Testis (tissue), 3 donors: ENCODE measurements around the gene FAM222B. TPM values are rescaled to one million over a fixed set of nuclear protein-coding genes. Genes with fewer than 3 reads are reported as not detected.
"Not testable (repeated sequence)": the region's sequence is repeated elsewhere in the genome, so short reads cannot be mapped to it uniquely, and the experiment has no call there.

Source experiments
- DNase-seq: peaks from one replicate; pipeline ENCODE4 v3.0.0-alpha.2; 2019
- H3K27ac ChIP-seq, 2 donors: fragments of 200-600 bp; sonication (generic); one replicate each; pipeline ENCODE4 v1.5.1; 2019
- H3K27me3 ChIP-seq: fragments of 200-600 bp; sonication (generic); one replicate; pipeline ENCODE4 v1.5.1; 2019
- H3K36me3 ChIP-seq: fragments of 200-600 bp; sonication (generic); one replicate; pipeline ENCODE4 v1.5.1; 2017; ENCODE audit warnings: low read depth; ENCODE audit errors: missing control alignments
- H3K4me1 ChIP-seq: fragments of 200-600 bp; sonication (generic); one replicate; pipeline ENCODE4 v1.5.1; 2019
- H3K4me3 ChIP-seq, 2 donors: fragments of 200-600 bp; sonication (generic); one replicate each; pipeline ENCODE4 v1.5.1; 2017 to 2019
- H3K9me3 ChIP-seq: fragments of 200-600 bp; sonication (generic); one replicate; pipeline ENCODE4 v1.5.1; 2017
- CTCF ChIP-seq, 3 experiments: fragments of 450-650 bp in 2 of 3; fragments of 200-600 bp in 1 of 3; sonication (generic) in 1 of 3; IDR thresholded peaks; one replicate each; pipeline ENCODE4 v1.5.1; 2016 to 2019; ENCODE audit warnings: antibody characterized with exemption in 3 of 3, mild to moderate bottlenecking in 2 of 3, moderate library complexity in 1 of 3
- POLR2A ChIP-seq: fragments of 450-650 bp; IDR thresholded peaks from one replicate; pipeline ENCODE4 v1.6.1; 2017; ENCODE audit warnings: antibody characterized with exemption, mild to moderate bottlenecking, moderate library complexity
- WGBS, 2 donors: methylation state at CpG; one replicate each; pipeline ENCODE4 v1.1.5; 2018; 5-methylcytosine and 5-hydroxymethylcytosine counted together
- intact Hi-C: fragments of 100-400 bp; cut with DNase I; formaldehyde crosslinking; loops from one replicate; pipeline ENCODE4 v1.15.1; 2023; ENCODE audit warnings: low total_unique reads
- polyA plus RNA-seq: library from polyadenylated mRNA; stranded (reverse); fragments of 350-450 nt; fragmentation: Illumina TruSeq; extraction: RNeasy Lipid Tissue Mini Kit (QIAGEN cat#74804); gene quantifications from one replicate; pipeline ENCODE4 v1.2.3, GENCODE V29; 2014; ENCODE audit warnings: low read depth, low replicate concordance; ENCODE audit not compliant: insufficient read depth
- total RNA-seq, 2 donors: library from RNA; depleted of rRNA; stranded (reverse); fragments of >200 nt; gene quantifications; one replicate each; pipeline ENCODE4 v1.2.3, GENCODE V29; 2016

FAM222B gene
- total and polyA plus RNA-seq, 3 donors from 2014 or later, result 69.6 to 84.5 (median 74.5) TPM

- H3K9me3 ChIP-seq, result no peaks in the 10 kb centered on the region
- no peaks in the 10 kb centered on the region for H3K36me3 ChIP-seq
- no peak for TF ChIP-seq POLR2A
- no peak for TF ChIP-seq CTCF (IDR thresholded peaks at IDR 0.05)
- peak; percentile 61 for DNase-seq
- intact Hi-C loops, result no loop called here
- peaks cover 26% of the 10 kb centered on the region for H3K4me1 ChIP-seq
- 0% methylated on average over 37 of the region's 49 CpGs; no CpG with 5 or more reads in 1 of the 2 donors for WGBS, 2 donors
- no peaks in the 10 kb centered on the region for H3K27me3 ChIP-seq
- H3K27ac ChIP-seq, result peak within 1 kb of the TSS; percentile 25 to 77
- H3K4me3 ChIP-seq, result peak within 1 kb of the TSS; percentile 71 to 82
These were observed 116.4 kb downstream of the FAM222B start, which contains the start of gene TLCD1 for GRCh38 chr17:28726226-28726626. TLCD1 (minus strand) TSS chr17:28726233; CDS start chr17:28726097, 136 bp downstream.

- 2% methylated on average over 38 of the region's 45 CpGs; no CpG with 5 or more reads in 1 of the 2 donors for WGBS, 2 donors
- peak; percentile 49 for DNase-seq
- TF ChIP-seq POLR2A (no peak), CTCF (IDR thresholded peaks at IDR 0.05) (no peak)
- Histone ChIP-seq H3K4me1 (peaks cover 31% of the 10 kb centered on the region), H3K27ac (peak overlapping the region in 1 of 2 donors; percentile 77), H3K9me3 (no peaks in the 10 kb centered on the region), H3K36me3 (no peaks in the 10 kb centered on the region), H3K4me3 (peak overlapping the region; percentile 71 to 82), H3K27me3 (no peaks in the 10 kb centered on the region)
- intact Hi-C loops, result no loop called here
These were observed 116.8 kb downstream of the FAM222B start for GRCh38 chr17:28725660-28726225.

GRCh38 chr17:28725166-28725659 lies 117.4 kb downstream of the FAM222B start:
- no peaks in the 10 kb centered on the region for H3K9me3 ChIP-seq
- intact Hi-C loops, result no loop called here
- DNase-seq, result no peak
- WGBS, 2 donors, result 13 to 24% methylated on average over 3 to 20 of the region's 20 CpGs
- peak overlapping the region in 1 of 2 donors; percentile 71 for H3K4me3 ChIP-seq
- H3K4me1 ChIP-seq, result peaks cover 32% of the 10 kb centered on the region
- no peaks in the 10 kb centered on the region for H3K36me3 ChIP-seq
- peak overlapping the region in 1 of 2 donors; percentile 77 for H3K27ac ChIP-seq
- TF ChIP-seq POLR2A (no peak), CTCF (IDR thresholded peaks at IDR 0.05) (no peak)
- H3K27me3 ChIP-seq, result no peaks in the 10 kb centered on the region

- intact Hi-C loops, result no loop called here
- no peak for DNase-seq
- Histone ChIP-seq H3K27me3 (no peaks in the 10 kb centered on the region), H3K4me3 (no peak overlapping the region), H3K27ac (no peak overlapping the region), H3K4me1 (peaks cover 32% of the 10 kb centered on the region), H3K36me3 (no peaks in the 10 kb centered on the region), H3K9me3 (no peaks in the 10 kb centered on the region)
- WGBS, 2 donors, result 75 to 81% methylated on average over 10 of the region's 10 CpGs
- TF ChIP-seq POLR2A (no peak), CTCF (IDR thresholded peaks at IDR 0.05) (no peak)
These were observed 118.0 kb downstream of the FAM222B start for GRCh38 chr17:28724500-28725165.

- intact Hi-C loops, DNase-seq, H3K27ac ChIP-seq, H3K36me3 ChIP-seq, H3K4me3 ChIP-seq, H3K27me3 ChIP-seq, H3K9me3 ChIP-seq: not testable (repeated sequence)
- H3K4me1 ChIP-seq, result peaks cover 33% of the 10 kb centered on the region
- WGBS, 2 donors, result 70 to 78% methylated on average over 4 of the region's 4 CpGs
These were observed 118.6 kb downstream of the FAM222B start for GRCh38 chr17:28723836-28724499.
